GM18909 (cell line): ENCODE measurements around the gene PIWIL4.
A peak's percentile ranks its signal among the peaks of the same experiment; 100 is the strongest.
"Not testable (repeated sequence)": the region's sequence is repeated elsewhere in the genome, so short reads cannot be mapped to it uniquely, and the experiment has no call there.

Experiments used
- ATAC-seq: cut with Tn5 transposase; IDR thresholded peaks from one replicate; pipeline ENCODE4 v1.9.1; 2021; ENCODE audit warnings: mild to moderate bottlenecking; ENCODE audit not compliant: unreplicated experiment, poor library complexity

The PIWIL4 gene

DNA sequence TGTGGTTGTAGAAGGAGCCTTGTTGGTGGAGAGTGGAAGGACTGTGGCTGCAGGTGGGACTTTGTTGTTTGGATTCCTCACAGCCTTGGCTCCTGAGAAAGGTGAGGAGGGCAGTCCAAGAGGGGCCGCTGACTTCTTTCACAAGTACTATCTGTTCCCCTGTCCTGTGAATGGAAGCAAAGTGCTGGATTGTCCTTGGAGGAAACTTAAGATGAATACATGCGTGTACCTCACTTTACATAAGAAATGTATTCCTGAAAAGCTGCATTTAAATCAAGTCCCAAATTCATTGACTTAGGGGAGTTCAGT lies 21.1 kb upstream of the PIWIL4 start:
- ATAC-seq, result no peak

DNA sequence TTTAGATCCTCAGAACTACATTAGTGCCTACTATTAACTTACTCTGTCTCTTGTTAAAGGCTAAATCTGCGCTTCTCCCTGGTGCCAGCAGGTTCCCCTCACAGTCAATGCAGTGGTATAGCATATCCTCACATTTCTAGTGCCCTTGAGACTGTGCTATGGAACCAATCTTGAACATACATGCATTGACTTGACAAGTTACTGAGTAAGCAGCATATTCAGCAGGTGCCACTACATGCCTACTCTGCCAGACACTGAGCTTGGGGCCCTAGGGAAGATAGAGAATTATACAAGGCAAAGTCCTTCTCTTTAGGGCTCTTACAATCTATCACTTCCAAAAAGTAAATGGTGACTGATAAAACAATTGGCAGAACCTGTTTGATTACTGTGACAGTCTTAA lies 20.3 kb upstream of the PIWIL4 start:
- ATAC-seq, result no peak

DNA sequence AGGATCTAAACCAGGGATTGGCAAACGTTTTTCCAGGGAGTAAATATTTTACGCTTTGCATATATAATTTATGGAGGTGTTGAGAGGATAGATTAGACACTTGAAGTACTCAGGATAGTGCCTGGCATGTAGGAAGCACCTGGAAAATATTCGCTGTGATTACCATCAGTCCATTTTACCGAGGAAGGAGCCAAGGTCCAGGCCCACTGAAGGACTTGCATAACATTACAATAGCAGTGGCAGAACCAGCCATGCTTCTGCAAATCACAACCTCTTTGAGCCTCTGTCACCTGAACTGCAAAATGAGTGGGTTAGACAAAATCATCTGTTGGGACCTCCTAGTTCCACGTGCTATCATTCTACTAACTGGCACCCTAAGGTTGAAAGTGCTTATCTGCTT lies 18.0 kb upstream of the PIWIL4 start:
- no peak for ATAC-seq

DNA sequence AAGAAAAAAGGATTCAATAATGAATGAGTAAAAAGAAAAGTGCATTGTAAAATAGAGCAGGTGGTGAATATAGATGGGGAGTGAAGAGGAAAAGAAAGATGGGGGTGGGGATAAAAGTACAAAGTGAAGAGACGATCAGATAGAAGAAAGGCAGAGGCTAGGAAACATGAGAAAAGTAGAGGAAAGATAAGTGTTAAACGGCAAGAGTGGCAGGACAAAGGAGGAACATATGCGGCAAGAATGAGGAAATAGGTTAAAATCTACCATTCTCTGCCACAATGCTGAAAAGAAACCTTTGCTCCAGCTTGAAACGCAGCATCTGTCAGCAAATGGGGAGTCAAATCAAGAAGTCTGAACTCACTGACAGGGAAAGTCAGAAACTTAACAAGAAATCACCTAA lies 16.7 kb upstream of the PIWIL4 start:
- no peak for ATAC-seq

DNA sequence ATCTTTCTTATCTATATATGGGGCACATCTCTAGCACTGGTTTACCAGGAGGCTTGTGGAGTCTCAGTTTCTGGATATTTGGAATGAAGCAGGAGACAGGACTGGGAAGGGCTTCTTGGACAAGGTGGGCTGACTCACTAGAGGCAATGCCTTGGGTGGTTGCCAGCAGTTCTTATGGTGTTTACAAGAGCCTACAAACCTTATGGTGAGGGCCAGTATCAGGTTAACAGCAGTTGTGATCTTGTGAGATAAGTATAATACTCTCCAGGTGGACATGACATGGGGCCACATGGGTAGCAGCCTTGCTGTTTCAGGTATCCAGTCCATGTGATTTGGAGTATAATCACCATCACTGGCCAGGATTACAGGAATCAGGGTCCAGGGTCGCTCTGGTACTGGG lies 13.2 kb upstream of the PIWIL4 start:
- ATAC-seq, result no peak

DNA sequence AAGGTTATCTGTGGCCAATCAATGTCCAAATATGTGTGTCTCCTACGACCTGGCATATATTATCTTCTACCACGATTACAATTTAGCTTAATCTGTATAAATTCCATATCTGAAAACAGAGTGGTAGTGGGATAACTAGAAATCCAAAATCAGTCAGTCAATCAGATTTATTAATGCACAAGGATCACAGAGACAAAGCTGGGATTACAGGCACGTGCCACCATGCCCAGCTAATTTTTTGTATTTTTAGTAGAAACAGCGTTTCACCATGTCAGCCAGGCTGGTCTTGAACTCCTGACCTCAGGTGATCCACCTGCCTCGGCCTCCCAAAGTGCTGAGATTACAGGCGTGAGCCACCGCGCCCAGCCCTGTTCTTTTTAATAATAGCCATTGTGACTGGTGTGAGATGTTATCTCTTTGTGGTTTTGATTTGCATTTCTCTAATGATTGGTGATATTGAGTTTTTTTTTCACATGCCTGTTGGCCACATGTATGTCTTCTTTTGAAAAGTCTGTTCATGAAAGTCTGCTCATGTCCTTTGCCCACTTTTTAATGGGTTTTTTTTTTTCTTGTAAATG lies 11.3 kb upstream of the PIWIL4 start:
- peak; percentile 44 for ATAC-seq

DNA sequence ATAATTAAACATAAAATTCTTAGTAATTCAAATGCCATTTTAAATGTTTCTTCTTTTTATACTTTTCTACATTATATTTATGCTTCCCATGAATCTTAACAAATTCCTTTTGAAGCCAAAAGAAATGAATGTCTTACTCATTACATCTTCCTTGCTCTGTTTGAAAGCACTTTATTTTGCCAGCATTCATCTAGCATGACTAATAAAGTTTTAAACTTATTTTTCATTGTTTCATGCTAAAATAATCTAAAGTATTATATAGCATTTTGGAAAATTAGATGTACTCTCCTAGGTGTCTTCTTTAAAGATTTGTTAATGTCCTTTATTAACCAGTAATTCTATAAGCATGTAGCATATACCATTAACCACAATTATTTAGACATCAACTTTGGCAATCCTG lies 9.7 kb upstream of the PIWIL4 start:
- no peak for ATAC-seq

DNA sequence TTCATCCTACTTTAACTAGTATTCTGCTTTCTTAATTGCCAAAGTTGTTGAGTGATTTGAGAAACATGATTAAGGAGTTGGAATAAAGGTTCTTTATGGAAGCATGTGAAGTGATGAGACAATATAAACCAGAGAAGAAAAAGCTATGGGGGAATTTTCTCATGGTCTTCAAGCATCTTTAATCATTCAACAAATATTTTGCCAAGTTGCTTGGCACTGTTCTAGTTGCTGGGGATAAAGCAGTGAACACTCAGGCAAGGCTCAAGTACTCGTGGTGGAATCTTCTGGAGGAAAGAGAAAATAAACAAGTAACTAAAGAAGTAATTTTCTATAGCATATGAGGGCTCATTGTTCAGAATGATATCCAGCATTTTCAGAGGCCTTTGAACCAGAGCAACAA lies 9.2 kb upstream of the PIWIL4 start:
- ATAC-seq, result peak; percentile 22

DNA sequence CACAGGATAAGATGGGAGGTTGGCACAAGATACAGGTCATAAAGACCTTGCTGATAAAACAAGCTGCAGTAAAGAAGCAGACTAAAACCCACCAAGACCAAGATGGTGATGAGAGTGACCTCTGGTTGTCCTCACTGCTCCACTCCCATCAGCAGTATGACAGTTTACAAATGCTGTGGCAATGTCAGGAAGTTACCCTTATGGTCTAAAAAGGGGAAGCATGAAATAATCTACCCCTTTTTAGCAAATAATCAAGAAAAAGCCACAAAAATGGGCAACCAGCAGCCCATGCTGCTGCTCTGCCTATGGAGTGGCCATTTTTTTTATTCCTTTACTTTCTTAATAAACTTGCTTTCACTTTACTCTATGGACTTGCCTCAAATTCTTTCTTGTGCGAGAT lies 8.7 kb upstream of the PIWIL4 start:
- ATAC-seq, result peak; percentile 52

DNA sequence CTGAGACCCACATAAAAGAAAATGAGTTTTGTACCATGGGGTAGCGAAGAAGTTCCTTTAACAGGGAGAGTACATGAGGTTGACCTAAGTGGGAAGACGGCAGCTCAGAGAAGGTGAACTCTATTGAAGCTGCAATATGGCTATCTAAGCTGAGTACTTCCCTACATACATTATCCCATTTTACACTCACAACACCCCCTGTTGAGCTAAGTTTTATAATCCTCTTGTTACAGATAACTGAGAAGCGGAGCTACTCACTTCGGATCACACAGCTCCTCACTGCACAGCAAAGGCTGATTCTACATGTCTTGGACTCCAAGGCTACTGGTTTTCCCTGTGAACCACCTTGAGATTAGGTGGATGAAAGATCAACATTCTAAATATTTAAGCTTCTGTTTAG lies 8.2 kb upstream of the PIWIL4 start:
- no peak for ATAC-seq

DNA sequence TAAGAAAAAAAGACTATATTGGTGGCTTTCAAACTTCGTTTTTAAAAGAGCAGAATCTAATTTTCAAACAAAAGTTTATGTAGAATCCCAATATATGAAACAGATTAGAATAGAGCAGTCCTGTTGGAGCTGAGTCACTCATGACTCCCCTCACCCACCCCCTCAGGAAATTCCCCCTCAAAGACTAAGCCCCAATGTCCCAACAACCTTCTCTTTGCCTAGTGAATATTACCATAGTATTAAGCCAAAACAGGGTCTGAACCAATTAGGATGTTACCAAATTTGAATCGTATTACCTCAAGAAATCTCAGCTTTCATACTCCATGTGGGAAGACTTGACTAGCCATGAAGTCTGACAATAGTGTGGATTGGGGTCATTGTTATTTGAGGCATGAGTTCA lies 7.8 kb upstream of the PIWIL4 start:
- no peak for ATAC-seq

DNA sequence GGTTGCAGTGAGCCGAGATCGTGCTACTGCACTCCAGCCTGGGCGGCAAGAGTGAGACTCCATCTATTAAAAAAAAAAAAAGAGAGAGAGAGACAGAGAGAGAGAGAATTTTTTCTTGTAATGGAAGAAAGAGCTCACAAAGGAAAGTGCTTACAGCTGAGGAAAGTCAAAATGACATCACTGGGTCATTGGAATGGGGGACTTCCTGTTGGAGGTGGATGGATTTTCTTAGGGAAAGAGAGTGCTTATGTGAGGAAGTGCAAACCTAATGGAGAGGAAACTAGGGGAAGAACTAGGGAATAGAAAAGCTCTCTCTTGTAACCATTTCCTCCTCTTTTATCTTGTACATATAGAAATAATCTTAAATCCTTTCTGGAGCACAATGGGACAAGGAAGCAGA lies 6.3 kb upstream of the PIWIL4 start:
- ATAC-seq, result no peak

DNA sequence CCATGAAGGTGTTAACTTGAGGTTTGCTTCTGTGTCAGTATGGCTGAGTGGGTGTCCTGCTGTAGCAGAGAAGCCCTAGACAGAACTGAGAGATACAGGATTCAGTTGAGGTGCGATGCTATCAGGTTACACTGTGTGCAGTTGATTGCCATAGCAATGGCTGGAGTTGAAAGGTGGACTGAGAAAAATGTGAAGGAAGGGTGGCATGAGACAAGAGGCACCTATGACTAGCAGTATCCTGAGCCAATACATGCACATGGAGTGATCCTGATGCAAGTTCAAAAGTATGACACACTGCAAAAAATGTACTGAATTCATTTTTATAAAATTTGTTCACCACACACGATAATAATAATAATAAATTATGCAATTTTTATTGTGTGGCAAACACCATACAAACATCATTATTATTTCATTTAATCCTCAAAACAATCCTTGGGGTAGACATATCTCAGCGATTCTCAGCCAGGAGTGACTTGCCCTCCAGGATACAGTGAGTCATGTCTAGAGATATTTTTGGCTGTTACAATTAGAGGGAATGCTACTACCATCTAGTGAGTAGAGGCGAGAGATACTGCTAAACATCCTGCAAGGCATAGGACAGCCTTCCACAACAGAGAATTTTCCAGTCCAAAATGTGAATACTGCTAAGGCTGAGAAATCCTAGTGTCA lies 3.9 kb upstream of the PIWIL4 start:
- ATAC-seq, result no peak

DNA sequence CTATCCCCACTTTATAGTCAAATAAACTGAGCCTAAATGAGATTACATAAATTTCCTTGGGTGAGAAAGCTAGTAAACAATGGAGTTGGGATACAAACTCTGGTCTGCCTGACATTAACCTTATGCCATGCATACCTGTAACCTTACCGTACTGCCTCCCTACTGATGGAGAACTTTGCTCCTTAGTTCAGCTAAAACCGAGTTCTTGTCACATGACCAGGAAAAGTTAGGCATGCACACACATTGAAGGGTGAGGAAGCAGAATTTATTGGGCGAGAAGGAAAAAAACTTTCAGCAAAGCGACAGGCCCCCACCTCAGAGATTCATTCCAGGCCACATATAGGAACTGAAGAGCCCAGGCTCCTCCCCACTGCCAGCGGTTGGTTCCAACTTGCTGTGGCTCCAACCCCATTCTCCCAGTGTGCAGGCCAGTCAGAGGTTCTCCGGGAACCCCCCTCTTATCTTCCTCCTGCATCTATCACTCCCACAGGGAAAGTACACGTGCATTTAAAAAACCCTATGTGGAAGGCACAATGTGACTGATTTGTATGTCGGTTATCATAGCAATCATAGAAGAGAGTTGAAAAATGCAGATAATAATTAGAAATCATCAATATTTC lies 3.2 kb upstream of the PIWIL4 start:
- ATAC-seq, result no peak

DNA sequence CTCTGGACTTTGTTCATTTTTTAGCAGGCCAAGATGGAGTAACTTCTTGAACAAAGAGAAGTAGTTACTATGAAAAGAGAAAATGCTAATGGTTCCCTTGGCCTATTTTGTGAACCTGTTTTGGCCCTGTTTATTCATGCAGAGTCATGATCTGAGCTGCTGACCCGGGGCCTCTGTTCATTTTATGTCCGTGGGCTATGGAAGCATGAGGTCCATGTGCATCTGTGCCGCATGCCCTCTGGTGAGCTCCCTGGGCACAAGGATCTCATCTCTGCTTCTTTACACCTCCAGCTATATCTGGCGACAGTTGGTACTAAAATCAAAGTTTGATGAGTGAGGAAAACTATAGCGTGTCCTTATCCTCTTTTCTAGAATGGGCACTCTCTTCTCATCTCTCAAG lies 1.0 kb downstream of the PIWIL4 start:
- no peak for ATAC-seq

DNA sequence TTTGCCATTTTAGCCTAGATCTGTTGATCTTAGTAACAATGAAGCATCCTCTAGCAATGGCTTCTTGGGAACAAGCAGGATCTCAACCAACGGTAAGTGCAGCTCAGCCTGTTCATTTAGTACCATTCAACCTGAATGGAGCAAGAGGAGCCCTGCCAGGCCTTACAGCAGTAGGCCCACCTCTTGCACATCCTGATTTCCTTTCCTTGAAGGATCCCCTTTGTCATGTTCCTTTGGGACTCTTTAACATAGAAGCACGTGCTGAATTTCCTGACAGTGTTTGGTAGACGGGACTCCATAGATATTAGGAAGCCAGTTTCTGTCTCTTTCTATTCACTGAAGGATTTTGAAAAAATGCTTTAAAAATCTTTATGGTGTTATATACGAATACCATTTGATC lies 1.5 kb downstream of the PIWIL4 start:
- ATAC-seq, result no peak

DNA sequence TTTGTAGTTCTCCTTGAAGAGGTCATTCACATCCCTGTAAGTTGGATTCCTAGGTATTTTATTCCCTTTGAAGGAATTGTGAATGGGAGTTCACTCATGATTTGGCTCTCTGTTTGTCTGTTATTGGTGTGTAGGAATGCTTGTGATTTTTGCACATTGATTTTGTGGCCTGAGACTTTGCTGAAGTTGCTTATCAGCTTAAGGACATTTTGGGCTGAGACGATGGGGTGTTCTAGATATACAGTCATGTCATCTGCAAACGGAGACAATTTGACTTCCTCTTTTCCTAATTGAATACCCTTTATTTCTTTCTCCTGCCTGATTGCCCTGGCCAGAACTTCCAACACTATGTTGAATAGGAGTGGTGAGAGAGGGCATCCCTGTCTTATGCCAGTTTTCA lies 5.8 kb downstream of the PIWIL4 start:
- not testable (repeated sequence) for ATAC-seq

DNA sequence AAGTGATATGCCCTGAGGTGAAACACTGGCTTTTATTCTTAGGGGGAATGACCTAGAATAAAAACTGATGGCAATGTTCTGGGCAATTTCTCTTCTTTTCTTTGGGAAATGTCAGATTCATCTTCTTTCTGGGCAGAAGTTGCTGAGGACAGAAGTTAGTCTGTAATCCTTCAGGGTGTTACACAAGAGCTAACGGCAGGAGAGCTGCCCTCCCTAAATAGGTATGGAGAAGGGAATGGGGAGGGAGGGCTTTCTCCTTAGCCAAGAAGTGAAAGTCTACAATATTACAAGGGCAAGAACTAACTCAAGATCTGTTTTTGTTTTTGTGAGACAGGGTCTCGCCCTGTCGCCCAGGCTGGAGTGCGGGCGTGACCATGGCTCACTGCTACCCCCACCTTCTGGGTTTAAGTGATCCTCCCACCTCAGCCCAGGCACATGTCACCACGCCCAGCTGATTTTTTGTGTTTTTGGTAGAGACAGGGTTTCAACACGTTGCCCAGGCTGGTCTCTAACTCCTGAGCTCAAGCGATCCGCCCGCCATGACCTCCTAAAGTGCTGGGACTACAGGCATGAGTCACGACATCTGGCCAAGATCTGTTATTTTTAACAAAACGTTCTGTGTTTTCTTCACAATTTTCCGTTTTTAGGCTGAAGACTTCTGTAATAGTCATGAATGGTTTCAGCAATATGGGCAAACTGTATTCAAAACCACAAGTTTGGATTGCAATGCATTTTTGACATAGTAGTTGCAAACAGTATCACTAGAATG lies 7.2 kb downstream of the PIWIL4 start:
- no peak for ATAC-seq

DNA sequence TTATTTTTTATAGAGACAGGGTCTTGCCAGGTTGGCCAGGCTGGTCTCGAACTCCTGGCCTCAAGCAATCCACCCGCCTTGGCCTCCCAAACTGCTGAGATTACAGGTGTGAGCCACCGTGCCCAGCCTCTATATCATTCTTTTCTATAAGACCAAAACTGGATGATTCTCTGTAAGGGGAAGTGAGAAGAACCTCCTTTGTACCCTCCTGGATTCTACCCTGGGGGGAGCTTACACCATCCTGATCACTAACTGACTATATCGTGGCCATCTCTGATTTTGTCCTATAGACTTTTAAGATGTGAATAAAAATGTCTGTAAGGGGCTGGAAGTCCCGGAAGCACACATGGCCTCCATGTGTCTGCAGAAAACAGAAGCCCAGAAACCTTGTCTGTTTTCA lies 9.1 kb downstream of the PIWIL4 start:
- no peak for ATAC-seq

DNA sequence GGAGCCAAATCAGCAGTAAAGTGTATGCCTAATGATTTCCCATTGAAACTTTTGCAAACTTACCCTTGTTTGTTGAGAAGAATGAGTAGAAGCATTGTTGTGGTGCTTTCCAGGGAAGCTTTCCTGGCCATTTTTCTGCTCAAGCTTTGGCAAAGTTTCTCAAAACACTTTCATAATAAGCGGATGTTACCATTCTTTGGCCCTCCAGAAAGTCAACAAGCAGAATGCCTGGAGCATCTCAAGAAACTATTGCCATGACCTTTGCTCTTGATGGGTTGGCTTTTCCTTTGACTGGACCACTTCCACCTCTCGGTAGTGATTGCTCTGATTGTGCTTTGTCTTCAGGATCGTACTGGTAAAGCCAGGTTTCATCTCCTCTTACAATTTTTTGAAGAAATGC lies 10.7 kb downstream of the PIWIL4 start:
- no peak for ATAC-seq

DNA sequence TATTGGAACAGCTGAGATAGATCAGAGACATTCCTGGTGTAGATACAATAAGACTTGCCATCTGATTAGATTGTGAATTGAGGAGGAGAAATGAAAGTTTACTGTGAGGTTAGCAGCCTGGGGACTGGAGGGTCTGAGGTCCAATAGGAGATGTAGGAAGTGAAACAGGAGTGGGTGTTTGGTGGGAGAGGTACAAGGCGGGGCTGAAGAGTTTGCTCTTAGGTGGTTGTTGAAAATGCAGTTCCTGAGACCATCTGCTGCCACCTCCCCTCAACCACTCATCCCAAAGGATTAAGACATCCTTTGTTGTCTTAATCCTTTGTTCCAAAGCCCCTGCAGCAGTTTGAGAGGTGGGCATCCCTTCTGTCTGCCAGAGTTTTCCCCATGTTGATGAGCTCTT lies 14.8 kb downstream of the PIWIL4 start:
- ATAC-seq, result peak; percentile 50
